Activated naive CD8-positive, alpha-beta T cell treated with anti-CD3 and anti-CD28 coated beads, Interleukin-2, amount 50 U/mL, for 16 hours (primary cell): ENCODE data around the gene PRDX5.

Experiments used
- DNase-seq: peaks from one replicate; pipeline ENCODE4 v3.0.0-alpha.2; 2020; ENCODE audit warnings: low read depth, low spot score

PRDX5 gene

GRCh38 chr11:64317961-64318765 is at the start of gene PRDX5:
Gene PRDX5 (plus strand): TSS chr11:64318121. CDS start chr11:64318216, 95 bp downstream.
- peak; percentile 83 for DNase-seq

DNA sequence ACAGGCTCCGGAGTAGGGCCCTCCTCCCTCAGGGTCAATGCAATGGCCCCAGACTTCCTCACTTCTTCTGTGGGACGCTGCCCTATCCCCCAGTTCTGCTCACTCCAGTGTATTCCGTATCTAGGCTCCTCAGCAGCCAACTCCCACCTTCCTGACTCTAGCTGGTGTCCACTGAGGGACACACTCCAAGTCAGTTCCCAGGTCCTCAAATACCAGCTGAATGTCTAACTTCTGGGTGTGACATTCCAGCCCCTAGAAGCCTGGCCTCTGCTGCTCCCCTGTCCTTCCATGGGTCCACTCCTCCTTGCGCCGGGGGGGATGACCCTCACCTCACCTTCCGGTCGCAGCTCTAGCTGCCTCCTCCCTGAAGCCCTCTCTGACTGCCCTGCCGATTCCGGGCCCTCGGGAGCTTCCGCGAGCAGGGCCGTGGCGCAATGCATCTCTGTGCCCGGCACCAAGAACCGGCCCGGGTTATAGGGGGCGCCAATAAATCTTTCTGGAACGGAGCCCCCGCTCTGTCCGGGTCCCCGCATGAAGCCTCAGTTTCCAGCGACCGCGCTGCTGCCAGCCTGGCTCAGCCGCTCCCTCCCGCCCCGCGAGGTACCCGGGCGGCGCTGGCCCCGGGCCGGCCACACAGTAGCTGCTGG is 48.9 kb upstream of the PRDX5 start:
- no peak for DNase-seq

DNA sequence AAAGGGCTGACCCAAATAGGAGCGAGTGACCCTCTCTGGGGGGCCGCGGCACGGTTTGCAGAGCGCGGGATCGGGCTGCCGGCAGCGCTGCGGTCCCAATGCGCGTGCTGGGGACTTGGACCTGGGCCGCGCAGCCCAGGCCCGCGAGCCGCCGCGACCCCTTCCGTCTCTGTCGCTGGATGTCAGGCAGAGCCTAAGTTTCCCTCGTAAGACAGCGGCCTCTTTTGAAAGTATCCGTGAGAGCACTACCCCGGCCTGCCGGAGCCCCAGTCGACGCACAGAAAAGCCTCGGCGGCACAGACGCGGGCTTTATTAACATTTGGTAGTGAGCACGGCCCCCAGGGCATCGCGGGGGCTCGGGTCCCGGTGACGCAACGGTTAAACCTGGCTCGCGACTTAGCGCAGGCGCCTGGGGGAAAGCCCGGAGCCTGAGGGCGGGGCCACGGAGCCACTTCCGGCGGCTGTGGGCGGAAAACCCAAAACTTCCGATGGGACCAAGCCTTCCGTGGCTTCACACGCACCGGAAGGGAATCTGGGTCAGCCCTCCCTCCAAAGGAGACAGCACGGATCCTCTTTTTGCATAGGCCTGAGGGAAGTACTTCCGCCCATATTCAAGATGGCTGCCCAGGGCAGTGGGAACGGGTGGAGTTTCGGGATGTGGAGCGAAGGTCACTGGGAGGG is 48.2 kb upstream of the PRDX5 start:
- peak; percentile 95 for DNase-seq

- DNase-seq, result no peak
Measured at GRCh38 chr11:64275031-64275800, 42.7 kb upstream of the PRDX5 start.

GRCh38 chr11:64275841-64276240 is 42.1 kb upstream of the PRDX5 start:
- no peak for DNase-seq

- DNase-seq, result no peak
Measured at GRCh38 chr11:64276653-64277431, 41.1 kb upstream of the PRDX5 start.

DNA sequence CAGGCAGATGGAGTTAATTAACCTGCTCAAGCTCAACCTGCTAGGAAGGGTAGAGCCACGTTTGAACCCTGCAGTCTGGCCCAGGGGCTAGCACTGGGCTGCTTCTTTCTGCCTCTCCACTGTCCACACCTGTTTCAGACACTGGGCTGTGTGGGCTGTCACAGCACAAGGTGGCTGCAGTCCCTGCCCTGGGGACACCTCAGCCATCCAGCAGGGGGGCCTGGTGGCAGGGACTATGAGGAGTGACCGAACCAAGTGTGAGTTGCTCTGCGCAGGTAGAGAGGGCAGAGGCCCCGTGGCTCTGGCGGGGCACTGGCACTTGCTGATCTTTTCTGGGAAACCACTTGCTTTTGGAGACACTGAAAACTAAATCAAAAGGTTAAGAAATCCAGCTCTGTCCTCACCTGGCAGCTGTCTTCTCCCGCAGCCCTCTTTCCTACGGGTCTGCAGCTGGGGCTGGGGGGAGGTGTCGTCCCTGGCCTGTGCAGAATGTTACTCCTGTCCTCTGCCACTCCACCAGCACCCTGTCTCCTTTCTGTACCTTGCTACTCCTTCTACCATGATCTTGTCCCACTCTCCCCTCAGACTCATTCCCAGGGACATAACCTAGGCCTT is 39.2 kb upstream of the PRDX5 start:
- no peak for DNase-seq

DNA sequence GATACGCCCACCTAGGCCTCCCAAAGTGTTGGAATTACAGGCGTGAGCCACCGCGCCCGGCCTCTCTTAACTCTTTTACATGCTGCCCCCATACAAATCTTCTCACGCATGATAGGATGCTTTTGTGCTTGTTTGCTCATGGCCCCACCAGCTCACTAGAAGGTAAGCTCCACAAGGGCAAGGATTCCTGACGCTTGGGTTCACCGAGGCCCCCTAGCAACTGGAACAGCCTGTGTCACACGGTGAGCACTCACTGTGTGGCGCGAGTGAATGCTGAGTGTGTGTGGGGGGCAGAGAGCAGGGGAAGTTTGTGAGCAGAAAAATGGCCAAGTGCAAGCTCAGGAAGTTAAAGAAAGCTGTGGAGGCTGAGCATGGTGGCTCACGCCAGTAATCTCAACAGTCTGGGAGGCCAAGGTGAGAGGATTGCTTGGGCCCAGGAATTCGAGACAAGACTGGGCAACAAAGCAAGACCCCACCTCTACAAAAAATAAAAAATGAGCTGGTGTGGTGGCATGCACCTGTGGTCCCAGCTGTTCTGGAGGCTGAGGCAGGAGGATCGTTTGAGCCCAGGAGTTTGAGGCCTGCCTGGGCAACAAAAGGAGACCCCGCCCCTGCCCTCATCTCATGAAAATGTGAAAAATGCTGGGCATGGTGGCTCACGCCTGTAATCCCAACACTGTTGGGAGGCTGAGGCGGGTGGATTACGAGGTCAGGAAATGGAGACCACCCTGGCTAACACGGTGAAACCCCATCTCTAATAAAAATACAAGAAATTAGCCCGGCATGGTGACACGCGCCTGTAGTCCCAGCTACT is 35.8 kb upstream of the PRDX5 start:
- no peak for DNase-seq

DNA sequence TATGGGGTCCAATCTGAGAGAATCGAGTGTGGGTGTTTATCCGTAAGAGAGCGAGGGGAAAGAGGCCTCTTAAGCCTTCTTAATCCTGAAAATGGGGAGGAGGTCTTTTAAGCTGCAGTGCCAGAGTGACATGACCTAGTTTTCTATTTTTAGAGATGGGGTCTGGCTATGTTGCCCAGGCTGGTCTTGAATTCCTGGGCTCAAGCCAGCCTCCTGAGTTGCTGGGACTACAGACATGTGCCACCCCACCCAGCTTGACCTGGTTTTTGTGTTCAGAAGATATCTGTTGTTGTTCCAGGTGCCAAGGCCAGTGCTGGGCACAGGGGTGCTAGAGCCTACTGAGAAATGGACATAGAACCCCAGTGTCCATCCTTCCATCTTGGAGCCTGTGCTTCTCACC is 34.8 kb upstream of the PRDX5 start:
- DNase-seq, result no peak

GRCh38 chr11:64284048-64284961 is 33.6 kb upstream of the PRDX5 start, which contains the start of gene BAD:
Gene BAD (minus strand): TSS chr11:64284665. CDS start chr11:64284368, 297 bp downstream.
- DNase-seq, result peak; percentile 79

GRCh38 chr11:64284962-64285884 is 32.7 kb upstream of the PRDX5 start, which contains the start of gene GPR137:
Gene GPR137 (plus strand): TSS chr11:64285848. CDS start chr11:64286525, 677 bp downstream.
- peak; percentile 75 for DNase-seq

GRCh38 chr11:64285885-64286800 is 31.8 kb upstream of the PRDX5 start:
- DNase-seq, result no peak

DNA sequence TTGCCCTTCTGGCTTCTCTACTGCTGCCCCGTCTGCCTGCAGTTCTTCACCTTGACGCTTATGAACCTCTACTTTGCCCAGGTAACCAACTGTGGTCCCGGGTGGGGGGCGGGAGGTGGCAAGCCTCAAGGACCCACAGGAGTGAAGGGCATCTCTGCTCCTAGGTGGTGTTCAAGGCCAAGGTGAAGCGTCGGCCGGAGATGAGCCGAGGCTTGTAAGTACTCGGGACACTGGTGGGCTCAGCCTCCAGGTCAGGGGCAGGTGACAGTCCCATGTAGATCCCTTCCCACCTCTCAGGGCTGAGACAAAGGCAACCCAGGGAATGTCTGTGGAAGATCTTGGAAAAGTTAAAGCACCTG is 31.1 kb upstream of the PRDX5 start:
- no peak for DNase-seq

- no peak for DNase-seq
Measured at GRCh38 chr11:64287676-64288352, 30.1 kb upstream of the PRDX5 start.

DNA sequence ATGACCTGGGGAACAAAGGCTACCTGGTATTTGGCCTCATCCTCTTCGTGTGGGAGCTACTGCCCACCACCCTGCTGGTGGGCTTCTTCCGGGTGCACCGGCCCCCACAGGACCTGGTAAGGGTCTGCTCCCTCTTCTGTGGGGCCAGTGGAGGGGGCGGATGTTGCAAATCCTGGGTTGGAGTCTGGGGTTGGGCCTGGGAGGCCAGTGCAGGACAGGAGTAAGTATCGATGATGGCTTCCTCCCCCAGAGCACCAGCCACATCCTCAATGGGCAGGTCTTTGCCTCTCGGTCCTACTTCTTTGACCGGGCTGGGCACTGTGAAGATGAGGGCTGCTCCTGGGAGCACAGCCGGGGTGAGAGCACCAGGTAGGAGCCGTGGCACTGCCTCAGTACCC is 29.6 kb upstream of the PRDX5 start:
- DNase-seq, result no peak
